A549 treated with DMSO at 1 μM for 4 hours (cell line): ENCODE results near the gene COG2. TPM values are rescaled to one million over a fixed set of nuclear protein-coding genes. Genes with fewer than 3 reads are reported as not detected.

Experiments used
- total RNA-seq: library from RNA; stranded (reverse); fragments of 200-300 nt; extraction: Qiagen RNA extraction; gene quantifications from 5 replicates; pipeline ENCODE4 v1.2.3, GENCODE V29; 2022; ENCODE audit warnings: low read depth

The COG2 gene, protein sequence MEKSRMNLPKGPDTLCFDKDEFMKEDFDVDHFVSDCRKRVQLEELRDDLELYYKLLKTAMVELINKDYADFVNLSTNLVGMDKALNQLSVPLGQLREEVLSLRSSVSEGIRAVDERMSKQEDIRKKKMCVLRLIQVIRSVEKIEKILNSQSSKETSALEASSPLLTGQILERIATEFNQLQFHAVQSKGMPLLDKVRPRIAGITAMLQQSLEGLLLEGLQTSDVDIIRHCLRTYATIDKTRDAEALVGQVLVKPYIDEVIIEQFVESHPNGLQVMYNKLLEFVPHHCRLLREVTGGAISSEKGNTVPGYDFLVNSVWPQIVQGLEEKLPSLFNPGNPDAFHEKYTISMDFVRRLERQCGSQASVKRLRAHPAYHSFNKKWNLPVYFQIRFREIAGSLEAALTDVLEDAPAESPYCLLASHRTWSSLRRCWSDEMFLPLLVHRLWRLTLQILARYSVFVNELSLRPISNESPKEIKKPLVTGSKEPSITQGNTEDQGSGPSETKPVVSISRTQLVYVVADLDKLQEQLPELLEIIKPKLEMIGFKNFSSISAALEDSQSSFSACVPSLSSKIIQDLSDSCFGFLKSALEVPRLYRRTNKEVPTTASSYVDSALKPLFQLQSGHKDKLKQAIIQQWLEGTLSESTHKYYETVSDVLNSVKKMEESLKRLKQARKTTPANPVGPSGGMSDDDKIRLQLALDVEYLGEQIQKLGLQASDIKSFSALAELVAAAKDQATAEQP
- 19.3 to 23.2 TPM (median 21.3 TPM) in 5 replicates for total RNA-seq

GRCh38 chr1:230642263-230642959 lies at the start of gene COG2:
COG2 (plus strand) TSS chr1:230642481; CDS start chr1:230642607, 126 bp downstream.

DNA sequence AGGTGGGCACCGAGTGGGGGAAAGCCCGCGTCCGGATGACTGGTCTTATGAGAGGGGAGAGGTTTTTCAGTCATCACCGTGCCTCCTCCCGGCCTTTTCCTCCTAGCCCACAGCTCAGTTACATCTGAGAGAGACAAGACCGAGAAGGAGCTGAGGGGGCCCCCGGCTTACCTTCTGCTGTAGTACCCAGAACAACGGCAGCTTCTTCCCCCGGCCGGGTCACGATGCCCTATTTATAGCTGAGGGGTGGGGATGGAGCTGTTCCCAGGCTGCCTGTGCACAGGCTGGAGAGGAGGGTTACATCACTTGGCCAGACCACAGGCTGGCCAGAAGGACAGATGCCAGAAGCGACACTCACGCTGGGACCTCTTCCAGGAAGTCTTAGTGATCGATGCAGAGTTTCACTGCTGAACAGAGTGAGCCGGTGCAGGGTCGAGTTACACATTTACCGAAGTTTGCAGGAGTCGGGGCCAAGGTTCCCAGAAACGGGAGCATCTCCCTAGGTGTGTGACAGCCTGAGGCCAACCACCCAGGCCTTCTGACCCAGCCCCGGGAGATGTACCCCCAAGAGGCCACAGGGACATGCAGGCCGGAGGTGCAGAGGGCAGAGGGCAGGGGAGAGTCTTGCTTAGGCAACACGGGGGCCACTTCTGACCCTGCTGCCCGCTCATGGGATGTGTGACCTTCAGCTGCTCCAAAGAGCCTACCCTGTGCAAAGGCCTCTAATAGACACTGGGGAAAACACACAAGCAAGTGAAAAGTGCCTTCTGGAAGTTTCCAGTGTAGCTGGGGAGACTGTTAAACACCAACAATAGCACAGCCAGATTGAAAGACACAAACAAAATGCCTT lies 71.9 kb downstream of the COG2 start, which contains the start of gene AGT:
Gene AGT, minus strand, starts transcription at position 208 of the 850 bp plus-strand sequence. CDS start 3,299 bp downstream, outside the sequence.

Other genes starting within 250 kb of the COG2 start
- 0.66 to 1.5 TPM (median 0.97 TPM) in 5 replicates for gene PGBD5, start 216.1 kb upstream of the COG2 start, total RNA-seq
- gene AGT, start 71.6 kb downstream of the COG2 start, total RNA-seq: 0.08 to 0.17 TPM (median 0.14 TPM) in 5 replicates
- gene CAPN9, start 104.9 kb downstream of the COG2 start, total RNA-seq: not detected in 5 replicates
- 15.8 to 20.4 TPM (median 18.7 TPM) in 5 replicates for gene C1orf198, start 226.0 kb downstream of the COG2 start, total RNA-seq